ENCODE measurements around the gene MAPKAPK2.

Gene MAPKAPK2

DNA sequence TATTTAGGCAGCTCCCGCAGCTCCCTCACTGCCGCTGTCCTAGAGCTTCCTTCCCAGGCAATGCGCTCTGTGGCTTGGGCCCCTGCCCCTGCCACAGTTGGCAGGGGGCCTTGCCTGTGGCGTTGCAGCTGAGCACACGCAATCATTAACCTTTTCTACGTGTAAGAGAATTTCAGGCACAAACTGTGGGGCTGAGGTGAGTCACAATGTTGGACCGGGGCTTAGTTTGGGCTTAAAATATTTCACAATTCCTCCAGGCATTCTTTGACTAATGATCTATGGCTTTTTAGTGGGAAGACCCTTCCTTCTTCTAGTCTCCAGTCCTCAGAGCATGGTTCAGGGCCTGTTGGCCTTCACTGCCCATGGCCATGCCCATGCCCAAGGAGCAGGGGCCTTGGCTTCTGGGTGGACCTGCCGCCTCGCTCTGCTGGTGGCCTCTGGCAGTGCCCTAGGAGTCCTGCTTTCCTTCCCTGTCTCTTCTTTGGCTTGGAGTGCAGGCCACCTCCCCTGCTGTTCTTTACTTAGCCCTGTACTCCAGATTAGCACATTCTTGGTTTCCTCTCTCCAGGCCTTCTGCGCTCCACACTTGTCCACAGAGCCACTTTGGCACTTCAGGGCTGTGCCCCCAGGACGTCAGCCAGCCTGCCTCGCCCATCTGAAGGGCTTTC is 39.2 kb downstream of the MAPKAPK2 start:
- DNase-seq = no peak

DNA sequence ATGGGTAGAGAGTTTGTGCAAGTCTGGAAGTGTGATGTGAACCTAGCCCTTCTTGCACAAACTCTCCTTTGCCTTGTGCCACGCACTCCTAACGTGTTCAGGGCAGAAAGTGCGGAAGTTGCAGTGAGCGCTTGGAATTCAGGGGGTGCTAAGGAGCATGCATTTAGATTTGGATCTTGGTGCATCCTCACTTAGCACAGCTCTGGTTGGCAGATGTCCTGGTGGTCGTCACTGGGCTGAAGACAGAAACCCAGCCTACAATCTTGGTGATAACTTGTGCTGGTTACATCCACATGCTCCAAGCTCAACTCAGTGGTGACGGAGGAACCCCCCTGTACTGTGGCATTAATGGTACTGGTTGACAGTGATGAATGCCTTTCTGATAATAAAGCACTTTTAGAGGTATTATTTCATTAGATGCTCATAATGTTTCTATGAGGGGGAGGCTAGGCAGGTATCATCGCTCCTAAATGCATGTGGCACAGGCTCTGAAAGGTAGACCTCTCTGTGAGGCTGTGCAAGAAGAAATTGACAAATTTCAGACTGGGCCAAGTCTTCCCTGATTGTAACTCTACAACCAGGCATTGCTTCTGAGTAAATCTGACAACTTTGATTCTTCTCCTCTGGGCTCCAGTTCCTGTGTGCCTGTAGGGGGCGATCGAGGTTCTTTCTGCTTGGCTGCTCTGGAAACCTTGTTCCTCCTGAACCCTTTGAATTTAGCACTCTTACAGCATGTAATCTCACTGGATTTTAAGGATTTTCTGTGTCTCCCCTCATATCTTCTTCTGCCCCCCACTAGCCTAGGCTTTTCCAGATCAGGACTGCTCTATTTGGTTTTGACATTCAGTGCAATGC is 40.6 kb downstream of the MAPKAPK2 start:
- no peak for DNase-seq

DNA sequence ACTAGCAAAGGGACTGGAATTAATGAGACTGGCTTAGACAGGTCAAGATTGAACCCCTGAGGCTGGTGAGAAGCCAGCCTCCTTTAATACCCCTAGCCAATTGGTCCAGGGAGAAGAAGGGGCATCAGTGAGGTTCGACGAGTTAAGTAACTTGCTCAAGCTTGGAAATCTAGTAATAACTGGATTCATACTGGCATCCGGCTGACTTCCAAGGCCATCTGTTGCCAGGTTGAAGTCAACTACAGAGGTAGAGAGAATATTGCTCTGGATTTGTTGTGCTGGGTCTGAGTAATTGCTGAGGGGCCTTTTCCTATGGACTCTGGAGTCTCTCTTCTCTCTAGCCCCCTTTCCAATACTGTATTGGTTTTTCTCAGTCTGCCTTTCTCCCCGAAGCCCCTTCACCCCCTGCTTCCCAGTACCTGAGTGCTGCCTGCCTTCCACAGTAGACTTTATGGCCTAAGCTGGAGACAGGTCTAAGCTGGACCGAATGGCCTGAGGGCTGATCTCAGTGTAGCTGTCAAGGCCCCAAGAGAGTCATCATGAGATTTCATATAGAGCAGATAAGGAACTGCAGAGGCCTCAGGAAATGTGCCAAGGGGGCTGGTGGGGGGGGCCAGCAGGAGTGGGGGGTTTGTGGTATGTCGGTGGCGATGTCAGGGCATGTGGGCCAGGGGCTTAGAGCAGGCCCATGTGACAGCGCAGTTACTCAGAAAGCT is 43.4 kb downstream of the MAPKAPK2 start:
- DNase-seq = no peak

DNA sequence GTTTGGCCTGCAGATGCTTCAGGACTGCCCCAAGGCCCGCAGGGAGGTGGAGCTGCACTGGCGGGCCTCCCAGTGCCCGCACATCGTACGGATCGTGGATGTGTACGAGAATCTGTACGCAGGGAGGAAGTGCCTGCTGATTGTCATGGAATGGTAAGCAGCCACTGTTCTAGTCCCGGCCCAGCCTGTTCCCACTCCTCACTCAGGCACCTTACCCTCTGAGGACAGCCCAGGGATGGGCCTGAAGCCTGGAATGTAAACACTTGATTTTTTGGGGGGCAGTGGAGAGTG is 43.9 kb downstream of the MAPKAPK2 start:
- no peak for DNase-seq

DNA sequence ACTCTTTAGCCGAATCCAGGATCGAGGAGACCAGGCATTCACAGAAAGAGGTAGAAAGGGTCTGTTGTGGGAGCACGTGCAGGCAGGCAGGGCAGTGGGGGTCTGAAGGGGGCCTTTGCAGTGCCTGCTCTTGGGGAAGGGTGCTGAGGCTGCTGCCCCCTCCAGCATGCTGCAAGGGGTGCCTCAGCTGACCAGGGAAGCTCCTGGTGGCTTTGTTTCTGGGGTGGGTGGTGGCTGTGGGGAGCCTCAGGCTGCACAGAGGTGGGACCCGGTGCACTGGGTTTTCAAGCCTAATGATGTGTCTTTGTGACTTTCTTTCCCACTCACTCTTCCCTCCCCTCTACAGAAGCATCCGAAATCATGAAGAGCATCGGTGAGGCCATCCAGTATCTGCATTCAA is 44.3 kb downstream of the MAPKAPK2 start:
- DNase-seq = no peak

DNA sequence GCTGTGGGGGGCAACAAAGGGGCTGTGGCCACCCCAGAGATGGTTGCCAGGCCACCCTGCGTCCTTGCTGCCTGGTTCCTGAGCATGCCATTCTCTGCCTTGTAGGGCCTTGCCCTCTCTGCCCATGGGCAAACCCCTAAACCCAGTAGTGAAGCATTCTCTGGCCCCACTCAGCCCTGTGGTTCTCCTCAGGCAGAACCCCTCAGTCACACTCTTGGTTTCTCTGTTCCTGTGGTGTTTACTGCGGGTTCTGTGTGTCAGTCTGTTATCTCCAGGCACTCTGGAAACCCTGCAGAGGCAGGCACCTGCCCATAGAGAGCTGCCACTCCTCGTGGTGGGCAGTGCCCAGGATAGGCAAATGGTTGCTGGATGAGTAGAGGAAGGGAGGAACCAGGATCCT is 44.8 kb downstream of the MAPKAPK2 start:
- DNase-seq = no peak

DNA sequence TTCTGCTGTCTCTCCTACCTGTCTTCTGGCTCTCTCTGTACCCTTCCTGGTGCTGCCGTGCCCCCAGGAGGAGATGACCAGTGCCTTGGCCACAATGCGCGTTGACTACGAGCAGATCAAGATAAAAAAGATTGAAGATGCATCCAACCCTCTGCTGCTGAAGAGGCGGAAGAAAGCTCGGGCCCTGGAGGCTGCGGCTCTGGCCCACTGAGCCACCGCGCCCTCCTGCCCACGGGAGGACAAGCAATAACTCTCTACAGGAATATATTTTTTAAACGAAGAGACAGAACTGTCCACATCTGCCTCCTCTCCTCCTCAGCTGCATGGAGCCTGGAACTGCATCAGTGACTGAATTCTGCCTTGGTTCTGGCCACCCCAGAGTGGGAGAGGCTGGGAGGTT is 47.8 kb downstream of the MAPKAPK2 start:
- no peak for DNase-seq

DNA sequence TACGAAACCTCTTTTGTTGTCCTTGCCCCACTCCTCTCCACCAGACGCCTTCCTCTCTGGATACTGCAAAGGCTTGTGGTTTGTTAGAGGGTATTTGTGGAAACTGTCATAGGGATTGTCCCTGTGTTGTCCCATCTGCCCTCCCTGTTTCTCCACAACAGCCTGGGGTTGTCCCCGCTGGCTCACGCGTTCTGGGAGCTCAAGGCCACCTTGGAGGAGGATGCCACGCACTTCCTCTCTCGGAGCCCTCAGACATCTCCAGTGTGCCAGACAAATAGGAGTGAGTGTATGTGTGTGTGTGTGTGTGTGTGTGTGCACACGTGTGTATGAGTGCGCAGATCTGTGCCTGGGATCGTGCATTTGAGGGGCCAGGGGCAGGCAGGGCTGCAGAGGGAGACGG is 48.3 kb downstream of the MAPKAPK2 start:
- no peak for DNase-seq

DNA sequence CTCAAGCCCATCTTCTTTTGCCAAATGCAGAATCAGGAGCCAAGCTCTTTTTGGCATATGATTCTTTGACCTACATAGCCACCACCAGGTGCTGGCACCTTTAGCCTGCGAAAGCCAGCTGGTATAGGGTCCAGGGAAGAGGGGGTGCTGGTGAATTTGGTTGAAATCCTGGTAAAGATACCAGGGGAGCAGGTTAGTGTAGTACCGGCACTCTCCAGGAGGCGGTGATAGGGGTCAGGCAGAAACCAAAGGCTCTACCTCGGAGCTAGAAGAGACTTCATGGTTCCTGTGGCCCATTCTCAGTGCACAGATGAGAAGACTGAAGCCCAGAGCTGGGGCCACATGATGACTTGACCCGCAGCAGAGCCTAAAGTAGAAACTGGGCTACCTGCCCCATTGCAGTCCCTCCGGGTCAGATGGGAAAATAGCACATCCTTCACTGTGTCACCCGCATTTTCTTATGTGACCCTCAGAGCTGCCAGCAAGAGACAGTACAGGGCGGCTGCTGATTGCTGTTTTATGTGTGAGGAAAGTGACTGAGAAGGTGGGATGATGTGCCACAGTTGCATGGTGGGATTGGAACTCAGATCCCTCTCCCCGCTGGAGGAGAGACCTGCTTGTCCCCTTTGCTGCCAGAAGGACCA is 49.9 kb downstream of the MAPKAPK2 start:
- peak; percentile 38 for DNase-seq

DNA sequence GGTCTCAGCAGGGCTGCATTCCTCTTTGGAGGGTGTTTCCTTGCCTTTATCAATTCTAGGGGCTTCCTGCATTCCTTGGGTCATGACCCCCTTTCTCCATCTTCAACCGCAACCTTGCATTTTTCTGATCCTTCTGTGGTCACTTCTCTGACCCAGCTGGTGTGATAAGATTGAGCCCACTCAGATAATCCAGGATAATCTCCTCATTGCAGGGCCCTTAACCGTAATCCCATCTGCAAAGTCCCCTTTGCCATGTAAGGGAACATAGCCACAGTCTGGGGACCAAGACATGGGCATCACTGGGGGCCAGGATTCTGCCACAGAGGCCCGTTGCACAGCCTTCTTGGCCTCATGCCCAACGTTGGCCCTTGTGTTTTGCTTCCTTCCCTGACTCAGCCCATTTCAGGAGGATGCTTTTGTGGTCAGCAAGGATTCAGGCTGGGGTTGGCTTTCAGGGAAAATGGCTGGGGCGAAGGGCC is 50.9 kb downstream of the MAPKAPK2 start:
- no peak for DNase-seq

DNA sequence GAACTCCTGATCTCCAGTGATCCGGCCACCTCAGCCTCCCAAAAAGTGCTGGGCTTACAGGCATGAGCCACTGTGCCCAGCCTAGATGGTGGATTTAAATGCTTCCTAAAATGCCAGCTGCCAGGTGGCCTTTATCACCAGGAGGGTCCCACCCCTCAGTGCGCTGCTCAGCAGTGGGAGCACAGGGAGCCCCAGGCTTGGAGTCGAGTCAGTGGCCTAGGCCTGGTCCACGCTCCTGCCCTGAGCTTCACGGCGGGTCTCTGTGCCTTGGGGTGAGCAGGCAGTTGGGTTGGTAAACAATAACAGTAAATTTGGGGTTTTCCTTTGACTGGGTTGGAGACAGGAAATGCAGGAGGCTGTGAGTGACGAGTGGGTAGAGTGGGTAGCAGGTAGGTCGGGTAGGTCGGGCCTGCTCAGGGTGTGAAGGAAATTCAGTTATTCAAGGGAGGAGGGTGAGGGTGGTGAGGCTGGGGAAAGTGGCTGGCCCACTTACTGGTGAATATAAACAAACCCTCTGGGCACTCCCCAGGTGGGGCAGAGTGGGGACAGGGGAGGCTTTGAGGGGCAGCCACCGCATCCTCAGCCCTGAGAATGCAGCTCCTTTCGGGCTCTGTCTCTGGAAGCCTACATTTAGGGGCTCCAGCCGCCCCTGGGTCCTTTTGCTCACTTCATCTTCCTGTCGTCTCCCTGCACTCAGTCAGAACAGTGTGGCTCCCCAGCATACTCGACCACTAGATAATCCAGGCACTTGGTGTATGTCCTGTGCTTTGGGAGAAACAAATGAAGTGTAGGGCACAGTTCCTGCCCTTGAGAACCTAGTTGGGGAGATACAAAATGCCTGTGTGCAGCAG is 52.4 kb downstream of the MAPKAPK2 start:
- no peak for DNase-seq

DNA sequence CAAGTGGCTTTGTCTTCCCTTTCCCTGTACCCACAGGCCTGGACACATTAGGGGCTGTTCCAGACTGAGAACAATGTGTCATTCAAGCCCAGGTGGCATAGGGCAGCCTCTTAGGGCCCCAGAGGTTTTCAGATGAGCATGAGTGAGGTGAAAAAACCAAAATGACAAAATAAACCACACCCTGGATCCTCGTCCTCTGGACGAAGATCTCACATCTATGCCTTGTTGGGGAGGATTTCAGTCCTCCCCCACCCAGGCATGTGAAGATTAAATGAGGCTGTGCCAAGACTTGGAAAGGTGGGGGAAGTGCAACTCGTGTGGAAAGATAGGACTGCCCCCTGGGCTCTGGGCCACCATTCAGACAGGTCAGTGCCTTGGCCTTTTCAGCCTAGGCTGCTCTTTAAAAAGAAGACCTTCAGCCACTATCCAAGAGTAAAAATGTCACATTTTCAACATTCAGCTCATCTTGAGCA is 53.1 kb downstream of the MAPKAPK2 start:
- no peak for DNase-seq

DNA sequence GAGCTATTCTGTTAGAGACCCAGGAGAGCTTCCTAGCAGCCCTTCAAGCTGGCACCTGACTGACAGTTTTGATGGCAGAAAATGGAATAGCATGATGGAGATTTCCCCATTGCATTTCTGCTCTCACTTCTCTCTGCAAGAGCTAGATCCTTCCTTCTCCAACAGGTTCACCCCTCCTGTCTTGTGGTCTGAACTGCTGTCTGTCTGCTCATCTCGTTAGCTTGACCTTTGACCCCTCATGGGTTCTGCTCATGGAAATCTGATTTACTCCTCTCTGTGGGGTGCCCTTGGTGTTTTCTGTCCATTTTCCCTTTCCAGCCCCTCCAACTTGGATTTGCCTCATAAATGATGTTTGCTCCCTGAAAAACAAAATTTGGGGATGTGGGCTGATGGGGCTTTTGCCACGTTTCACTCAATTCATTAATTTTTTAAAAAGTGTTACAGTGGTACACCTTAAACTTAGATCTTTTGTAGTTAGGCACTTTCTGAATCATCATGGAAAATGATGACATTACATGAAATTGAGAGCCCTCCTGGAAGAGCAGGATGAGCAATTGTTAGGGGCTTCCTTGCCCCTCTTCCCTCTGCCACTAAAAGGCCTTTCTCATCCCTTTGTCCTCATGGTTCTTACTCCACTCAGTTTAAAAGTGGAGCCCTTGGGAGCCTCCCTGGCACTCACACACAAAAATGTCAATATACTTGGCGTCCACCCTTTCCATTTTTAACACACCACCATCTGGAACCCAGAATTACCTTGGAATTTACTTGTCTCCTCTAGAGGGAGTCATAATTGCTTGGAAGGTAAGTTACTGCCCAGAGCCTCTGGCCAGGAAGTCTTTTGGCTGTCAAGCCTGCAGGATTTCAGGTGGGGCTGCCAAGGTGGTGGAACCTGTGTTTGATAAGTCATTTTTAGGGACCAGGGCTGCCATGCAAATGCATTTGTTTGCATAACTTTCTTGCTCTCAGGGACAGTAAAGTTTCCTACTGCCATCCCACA is 54.0 kb downstream of the MAPKAPK2 start:
- DNase-seq = no peak

DNA sequence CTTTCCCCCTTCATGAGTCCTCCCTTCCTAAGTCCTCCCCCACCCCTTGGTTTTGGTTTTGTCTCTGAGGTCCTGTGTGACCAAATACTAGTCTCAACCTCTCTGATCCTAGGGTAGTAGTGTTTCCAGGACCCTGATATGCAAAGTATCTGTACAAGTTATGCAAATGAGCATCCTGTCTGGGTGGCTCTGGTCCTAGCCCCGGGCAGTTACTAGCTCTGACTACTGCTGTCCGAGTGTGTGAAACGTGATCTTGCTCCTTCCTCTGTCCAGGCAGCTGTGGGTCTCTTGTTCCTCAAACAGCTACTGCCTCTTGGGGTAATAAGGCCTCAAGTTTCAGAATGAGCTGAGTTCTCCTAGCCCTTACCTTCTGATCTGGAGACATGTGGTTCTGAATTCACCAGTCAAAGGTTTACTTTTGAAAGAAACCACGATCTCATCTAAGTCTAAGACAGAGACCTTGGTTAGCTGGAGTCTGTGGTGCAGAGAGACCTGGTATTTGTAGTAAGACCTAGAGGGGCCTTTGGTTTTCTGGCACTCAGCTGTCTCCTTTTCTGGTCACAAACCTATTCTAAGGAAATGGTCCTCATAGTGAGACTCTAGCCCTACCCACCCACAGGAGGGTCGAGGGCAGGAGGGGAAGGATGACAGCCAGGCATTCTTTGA is 54.8 kb downstream of the MAPKAPK2 start:
- DNase-seq = no peak

DNA sequence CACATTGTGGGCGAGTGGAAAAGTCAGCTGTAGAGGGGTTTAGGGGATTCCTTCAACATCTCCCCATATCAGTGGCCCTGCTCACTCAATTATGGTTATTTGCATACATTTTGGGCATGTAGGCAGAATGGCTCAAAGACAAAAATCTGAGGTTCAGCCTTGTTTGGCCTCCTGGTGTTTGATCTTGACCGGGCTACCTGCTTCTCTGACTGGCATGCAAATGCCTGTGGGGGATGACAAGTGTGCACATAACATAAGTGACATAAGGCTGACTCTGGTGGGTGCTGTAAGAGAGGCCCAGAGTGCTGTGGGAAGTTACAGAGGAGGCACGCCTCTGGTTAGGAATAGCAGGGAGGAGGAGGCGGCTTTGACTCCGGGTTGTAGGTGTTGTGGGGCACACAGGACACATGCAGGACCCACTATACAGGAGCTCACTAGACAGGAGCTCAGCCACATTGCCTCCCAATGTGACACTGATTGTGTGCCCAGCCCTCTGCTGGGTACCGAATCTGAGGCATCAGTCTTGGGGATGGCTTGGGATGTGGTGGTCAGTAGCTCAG is 56.5 kb downstream of the MAPKAPK2 start:
- DNase-seq = no peak

DNA sequence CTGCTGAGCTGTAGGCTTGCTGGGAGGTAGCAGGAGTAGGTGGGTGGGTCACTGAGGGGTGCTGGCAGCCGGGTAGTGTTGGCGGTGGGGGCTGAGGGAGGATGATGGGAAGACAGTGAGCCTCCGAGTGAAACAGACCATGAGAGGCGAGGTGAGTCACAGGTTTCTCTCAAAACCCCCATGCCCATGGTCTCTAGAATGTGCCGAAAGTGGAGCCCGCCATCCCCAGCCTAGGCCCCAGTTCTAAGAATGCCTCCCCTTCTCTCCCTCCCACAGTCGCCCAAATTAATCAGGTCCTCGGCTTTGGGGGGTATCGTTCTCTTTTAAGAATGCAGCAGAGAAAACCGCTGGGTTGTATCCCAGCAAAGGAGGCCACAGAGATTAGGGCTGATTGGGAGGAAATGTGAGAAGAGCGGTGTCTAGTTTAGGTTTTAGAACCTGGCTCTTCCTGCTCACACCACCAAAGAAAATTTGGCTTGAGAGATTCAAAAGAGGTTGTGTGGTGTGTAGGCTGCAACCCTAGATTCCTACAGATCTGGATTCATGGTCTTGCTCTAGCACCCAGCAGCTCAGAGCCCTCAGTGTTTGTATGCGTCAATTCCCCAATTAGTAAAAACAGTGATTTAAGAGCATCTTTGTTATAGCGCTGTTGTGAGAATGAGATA is 58.1 kb downstream of the MAPKAPK2 start:
- no peak for DNase-seq

DNA sequence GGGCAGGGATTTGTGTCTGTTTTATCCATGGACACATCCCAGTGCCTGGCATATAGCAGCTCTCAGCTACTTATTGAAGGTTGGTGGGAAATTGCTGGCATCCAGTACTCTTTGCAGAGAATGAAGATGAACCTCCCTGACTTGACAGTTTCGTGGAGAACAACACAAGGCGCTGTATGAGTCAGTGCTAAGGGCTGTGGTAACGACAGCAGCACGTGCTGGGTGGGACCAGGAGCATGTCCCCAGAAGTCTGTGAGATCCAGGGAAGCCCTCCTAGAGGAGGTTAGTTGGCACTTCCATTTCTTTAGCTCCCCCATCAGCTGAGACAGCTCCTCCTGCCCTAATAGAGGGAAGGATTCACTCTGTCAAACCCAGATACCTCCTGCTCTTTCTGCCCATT is 60.0 kb downstream of the MAPKAPK2 start:
- no peak for DNase-seq

DNA sequence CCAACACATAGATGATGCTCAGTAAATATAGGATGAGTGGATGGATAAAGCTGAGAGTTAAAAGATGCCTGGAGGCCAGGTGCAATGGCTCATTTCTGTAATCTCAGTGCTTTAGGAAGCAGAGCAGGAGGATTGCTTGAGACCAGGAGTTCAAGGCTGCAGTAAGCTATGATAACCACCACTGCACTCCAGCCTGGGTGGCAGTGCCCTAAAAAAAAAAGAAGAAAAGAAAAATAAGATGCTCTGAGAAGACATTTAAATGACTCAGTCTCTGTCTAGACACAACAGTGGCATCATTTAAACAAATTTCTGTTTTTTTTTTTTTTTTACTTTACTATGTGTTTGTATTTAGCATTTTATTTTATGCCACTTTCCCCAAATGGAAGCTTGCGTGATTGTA is 60.6 kb downstream of the MAPKAPK2 start:
- DNase-seq = no peak

DNA sequence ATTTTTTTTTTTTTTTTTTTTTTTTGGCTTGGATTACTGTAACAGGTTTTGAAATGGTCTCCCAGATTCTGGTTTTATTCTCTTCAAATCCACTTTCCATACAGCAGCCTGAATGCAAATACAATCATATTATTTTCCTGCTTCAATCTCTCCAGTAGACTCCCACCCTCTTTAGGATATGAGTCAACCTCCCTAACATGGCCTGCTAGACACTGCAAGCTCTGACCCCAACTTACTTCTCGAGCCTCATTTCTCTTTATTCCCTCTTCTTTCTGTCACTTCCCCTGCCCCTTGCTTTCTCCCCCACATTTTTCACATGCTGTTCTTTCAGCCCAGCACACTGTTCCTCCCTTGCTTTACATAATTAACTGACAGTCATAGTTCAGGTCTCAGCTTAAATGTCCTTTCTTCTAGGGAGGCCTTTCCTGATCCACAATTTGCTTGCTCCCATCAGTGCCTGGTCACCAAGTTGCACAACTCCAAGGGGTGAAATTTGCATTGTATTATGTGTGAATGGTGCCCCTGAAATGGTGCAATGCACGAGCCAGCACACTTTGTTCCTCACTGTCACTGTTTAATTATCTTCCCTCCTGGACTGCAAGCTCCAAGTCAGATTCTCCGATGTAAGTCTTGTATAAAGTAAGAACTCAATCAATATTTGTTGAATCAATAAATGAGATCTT is 63.8 kb downstream of the MAPKAPK2 start:
- no peak for DNase-seq

Measured in NCI-H187 treated with DMSO at 0.1 percent for 48 hours (cell line).